WI38 (cell line): ENCODE results near the gene TBC1D13.
A peak's percentile ranks its signal among the peaks of the same experiment; 100 is the strongest.
"Not testable (repeated sequence)": the region's sequence is repeated elsewhere in the genome, so short reads cannot be mapped to it uniquely, and the experiment has no call there.

Experiments used
- H3K4me3 ChIP-seq: 2 replicates; pipeline ENCODE4 v1.5.1; 2011; ENCODE audit warnings: low read depth, mild to moderate bottlenecking, control low read depth, low read length
- CTCF ChIP-seq: IDR thresholded peaks from 2 replicates; pipeline ENCODE4 v1.5.1; 2012; ENCODE audit warnings: low read depth, mild to moderate bottlenecking, control low read depth, low read length

Gene TBC1D13

GRCh38 chr9:128787659-128788058 lies 606 bp downstream of the TBC1D13 start:
- no peak for TF ChIP-seq CTCF
- H3K4me3 ChIP-seq = peak overlapping the region; percentile 96

GRCh38 chr9:128788445-128788844 lies 1.4 kb downstream of the TBC1D13 start:
- H3K4me3 ChIP-seq = peak overlapping the region; percentile 96
- TF ChIP-seq CTCF = no peak

GRCh38 chr9:128790536-128790935 lies 3.5 kb downstream of the TBC1D13 start:
- no peak overlapping the region for H3K4me3 ChIP-seq
- no peak for TF ChIP-seq CTCF

GRCh38 chr9:128792134-128792533 lies 5.1 kb downstream of the TBC1D13 start:
- no peak for TF ChIP-seq CTCF

GRCh38 chr9:128792978-128793686 lies 6.1 kb downstream of the TBC1D13 start:
- no peak overlapping the region for H3K4me3 ChIP-seq
- TF ChIP-seq CTCF = no peak

More at GRCh38 chr9:128792134-128792533, 5.1 kb downstream of the TBC1D13 start:
- H3K4me3 ChIP-seq = no peak overlapping the region

- H3K4me3 ChIP-seq = not testable (repeated sequence)
These were observed 7.9 kb downstream of the TBC1D13 start for GRCh38 chr9:128794961-128795360.

- H3K4me3 ChIP-seq = no peak overlapping the region
- no peak for TF ChIP-seq CTCF
These were observed 11.8 kb downstream of the TBC1D13 start for GRCh38 chr9:128798896-128799295.

GRCh38 chr9:128800061-128800460 lies 13.0 kb downstream of the TBC1D13 start:
- no peak for TF ChIP-seq CTCF

More at GRCh38 chr9:128800061-128800460, 13.0 kb downstream of the TBC1D13 start:
- H3K4me3 ChIP-seq = no peak overlapping the region
